HK-2 (cell line): ENCODE results near the gene PDIA5.
"Not testable (repeated sequence)": the region's sequence is repeated elsewhere in the genome, so short reads cannot be mapped to it uniquely, and the experiment has no call there.

Experiments
- DNase-seq: peaks from one replicate; pipeline ENCODE4 v3.0.0-alpha.2; 2018; ENCODE audit not compliant: unreplicated experiment

Gene PDIA5

GRCh38 chr3:123149525-123149924, 82.7 kb downstream of the PDIA5 start:
- no peak for DNase-seq

- no peak for DNase-seq
Measured at GRCh38 chr3:123150449-123151215, 83.8 kb downstream of the PDIA5 start.

GRCh38 chr3:123151251-123151705, 84.5 kb downstream of the PDIA5 start:
- DNase-seq, result no peak

- DNase-seq, result not testable (repeated sequence)
Measured at GRCh38 chr3:123151853-123152420, 85.1 kb downstream of the PDIA5 start.

GRCh38 chr3:123152687-123153086, 85.9 kb downstream of the PDIA5 start:
- DNase-seq, result no peak

- no peak for DNase-seq
Measured at GRCh38 chr3:123153125-123154019, 86.5 kb downstream of the PDIA5 start.

GRCh38 chr3:123154020-123154985, 87.5 kb downstream of the PDIA5 start:
- no peak for DNase-seq

GRCh38 chr3:123155471-123156011, 88.7 kb downstream of the PDIA5 start:
- DNase-seq, result no peak

GRCh38 chr3:123156276-123156995, 89.6 kb downstream of the PDIA5 start:
- DNase-seq, result no peak

GRCh38 chr3:123157209-123157597, 90.4 kb downstream of the PDIA5 start:
- DNase-seq, result no peak

GRCh38 chr3:123157598-123158287, 90.9 kb downstream of the PDIA5 start:
- DNase-seq, result no peak

- DNase-seq, result no peak
Measured at GRCh38 chr3:123158330-123158729, 91.5 kb downstream of the PDIA5 start.

GRCh38 chr3:123158899-123159390, 92.1 kb downstream of the PDIA5 start:
- DNase-seq, result no peak

- no peak for DNase-seq
Measured at GRCh38 chr3:123159926-123160635, 93.3 kb downstream of the PDIA5 start.

- no peak for DNase-seq
Measured at GRCh38 chr3:123161167-123161566, 94.3 kb downstream of the PDIA5 start.

- no peak for DNase-seq
Measured at GRCh38 chr3:123163141-123163540, 96.3 kb downstream of the PDIA5 start.

GRCh38 chr3:123165163-123165562, 98.3 kb downstream of the PDIA5 start:
- DNase-seq, result no peak

- DNase-seq, result no peak
Measured at GRCh38 chr3:123167686-123168085, 100.9 kb downstream of the PDIA5 start.

- DNase-seq, result no peak
Measured at GRCh38 chr3:123168122-123168521, 101.3 kb downstream of the PDIA5 start.
